GM12878 (cell line): ENCODE measurements around the gene MORC4. TPM values are rescaled to one million over a fixed set of nuclear protein-coding genes. Genes with fewer than 3 reads are reported as not detected.

Experiments
- ATAC-seq: fragments of 200-7000 bp; cut with Tn5 transposase; 3 replicates; pipeline ENCODE4 v1.9.1; 2020; ENCODE audit warnings: mild to moderate bottlenecking, moderate library complexity
- BruUV-seq: library from RNA; stranded (reverse); fragments of 400-500 nt; replicated peaks from 2 replicates; lab custom pipeline; 2021; lab: Mats Ljungman, UMichigan
- CTCF ChIA-PET: fragments of 300-600 bp; sonication (Branson Sonifier 250); formaldehyde crosslinking; extraction: SDS; loops from one replicate; lab custom pipeline; 2021; ENCODE audit warnings: inconsistent platforms; lab: Yijun Ruan, JAX
- POLR2A ChIA-PET: fragments of 350-600 bp; formaldehyde crosslinking; extraction: SDS; loops from one replicate; lab custom pipeline; 2021; ENCODE audit warnings: inconsistent platforms; lab: Charles Lee
- RAD21 ChIA-PET: fragments of 300-600 bp; sonication (Branson Sonifier 250); formaldehyde crosslinking; loops from one replicate; lab custom pipeline; 2023; ENCODE audit warnings: antibody characterized with exemption; ENCODE audit not compliant: unreplicated experiment; lab: Charles Lee
- SMC1A ChIA-PET: fragments of 300-600 bp; sonication (Branson Sonifier 250); formaldehyde crosslinking; loops from one replicate; lab custom pipeline; 2023; ENCODE audit not compliant: unreplicated experiment, uncharacterized antibody; lab: Charles Lee
- DNase-seq: peaks from one replicate; pipeline ENCODE4 v3.0.0-alpha.2; 2011; ENCODE audit warnings: low read depth, low spot score
- FAIRE-seq: peaks from 3 replicates; lab custom pipeline; 2011; peaks lifted over from hg19 to GRCh38; lab: Jason Lieb, UNC
- H2AFZ ChIP-seq: 2 replicates; pipeline ENCODE4 v1.6.0; 2011; ENCODE audit warnings: low read depth, low read length, control low read depth; ENCODE audit not compliant: control insufficient read depth
- H3K27ac ChIP-seq: 2 replicates; pipeline ENCODE4 v1.5.1; 2011; ENCODE audit warnings: control low read depth; ENCODE audit not compliant: control insufficient read depth, insufficient read depth
- H3K27me3 ChIP-seq, 2 experiments: replicated peaks in 1 of 2; 2 replicates each; pipeline versions ENCODE4 v1.6.0 to v1.6.1; 2011; ENCODE audit warnings: low read length in 1 of 2; ENCODE audit not compliant: control insufficient read depth in 2 of 2, insufficient read depth in 2 of 2
- H3K36me3 ChIP-seq, 2 experiments: 2 replicates each; pipeline ENCODE4 v1.5.1; 2011; ENCODE audit warnings: low read length in 1 of 2; ENCODE audit not compliant: control insufficient read depth in 2 of 2, insufficient read depth in 2 of 2
- H3K4me1 ChIP-seq: 2 replicates; pipeline ENCODE4 v1.6.1; 2011; ENCODE audit warnings: mild to moderate bottlenecking, low read length, moderate library complexity, mixed read lengths; ENCODE audit not compliant: control insufficient read depth, insufficient read depth
- H3K4me2 ChIP-seq: 2 replicates; pipeline ENCODE4 v1.6.0; 2011; ENCODE audit warnings: control low read depth; ENCODE audit not compliant: control insufficient read depth, insufficient read depth
- H3K4me3 ChIP-seq: fragments of 200-600 bp; sonication (generic); 2 replicates; pipeline ENCODE4 v1.5.1; 2016
- H3K79me2 ChIP-seq: 2 replicates; pipeline ENCODE4 v1.6.0; 2011; ENCODE audit warnings: low read length; ENCODE audit not compliant: control insufficient read depth, insufficient read depth
- H3K9ac ChIP-seq: 2 replicates; pipeline ENCODE4 v1.8.0; 2011; ENCODE audit warnings: low read length, control low read depth, mixed read lengths; ENCODE audit not compliant: control insufficient read depth, insufficient read depth
- H3K9me3 ChIP-seq: replicated peaks from 3 replicates; pipeline ENCODE4 v1.5.1; 2011; ENCODE audit warnings: mild to moderate bottlenecking, low read length; ENCODE audit not compliant: control insufficient read depth, insufficient read depth
- H4K20me1 ChIP-seq: 2 replicates; pipeline ENCODE4 v1.6.0; 2011; ENCODE audit not compliant: control insufficient read depth, insufficient read depth
- CREM ChIP-seq: IDR thresholded peaks from 2 replicates; pipeline ENCODE4 v1.6.1; 2014; ENCODE audit warnings: antibody characterized with exemption, low read depth
- IRF4 ChIP-seq: IDR thresholded peaks from 2 replicates; pipeline ENCODE4 v1.6.1; 2011; ENCODE audit warnings: low read depth, low read length
- MEF2B ChIP-seq: fragments of 450-650 bp; IDR thresholded peaks from 2 replicates; pipeline ENCODE4 v1.6.1; 2018; ENCODE audit warnings: mild to moderate bottlenecking, moderate library complexity; ENCODE audit not compliant: partially characterized antibody, poor library complexity, severe bottlenecking
- MYC ChIP-seq: IDR thresholded peaks from 2 replicates; pipeline ENCODE4 v1.6.1; 2011; ENCODE audit warnings: mild to moderate bottlenecking, low read length, moderate library complexity, inconsistent platforms; ENCODE audit not compliant: insufficient read depth, insufficient replicate concordance, insufficient read length, severe bottlenecking
- NR2F1 ChIP-seq: fragments of 450-650 bp; conservative IDR thresholded peaks from 2 replicates; pipeline ENCODE4 v1.6.1; 2017; ENCODE audit warnings: mild to moderate bottlenecking
- NRF1 ChIP-seq: conservative IDR thresholded peaks from 2 replicates; pipeline ENCODE4 v1.6.1; 2011; ENCODE audit warnings: mild to moderate bottlenecking, low read depth, low read length, improper control_type of control experiment
- POLR2AphosphoS5 ChIP-seq: IDR thresholded peaks from 2 replicates; pipeline ENCODE4 v1.6.1; 2011; ENCODE audit warnings: mild to moderate bottlenecking, low read length, inconsistent platforms
- RAD51 ChIP-seq: fragments of 450-650 bp; IDR thresholded peaks from 2 replicates; pipeline ENCODE4 v1.6.1; 2016; ENCODE audit warnings: moderate library complexity, mild to moderate bottlenecking, inconsistent platforms
- SP1 ChIP-seq: IDR thresholded peaks from one replicate; pipeline ENCODE4 v1.6.1; 2011; ENCODE audit warnings: low read depth, low read length
- SPI1 ChIP-seq: IDR thresholded peaks from 2 replicates; pipeline ENCODE4 v1.6.1; 2011; ENCODE audit warnings: low read depth, mild to moderate bottlenecking, low read length, moderate library complexity, borderline replicate concordance; ENCODE audit not compliant: insufficient read depth
- SRF ChIP-seq, 2 experiments: IDR thresholded peaks; 2 replicates each; pipeline ENCODE4 v1.6.1; 2011; ENCODE audit warnings: low read depth in 2 of 2, low read length in 2 of 2, mild to moderate bottlenecking in 1 of 2, moderate library complexity in 1 of 2
- ZNF217 ChIP-seq: fragments of 450-650 bp; IDR thresholded peaks from 2 replicates; pipeline ENCODE4 v1.6.1; 2017; ENCODE audit warnings: antibody characterized with exemption, mild to moderate bottlenecking
- ZNF622 ChIP-seq: fragments of 450-650 bp; IDR thresholded peaks from 2 replicates; pipeline ENCODE4 v1.6.1; 2017; ENCODE audit warnings: mild to moderate bottlenecking, inconsistent platforms
- WGBS: methylation state at CpG from one replicate; pipeline ENCODE4 v1.1.6; 2016; ENCODE audit warnings: low lambda C conversion rate; ENCODE audit not compliant: insufficient replicate concordance, insufficient coverage; ENCODE audit errors: missing lambda C conversion rate; 5-methylcytosine and 5-hydroxymethylcytosine counted together
- in situ Hi-C: fragments of 300-500 bp; cut with MboI; formaldehyde crosslinking; loops from 9 replicates; pipeline ENCODE4 v1.14.3; 2018; ENCODE audit warnings: mixed read lengths
- intact Hi-C: fragments of 100-400 bp; cut with micrococcal nuclease; formaldehyde crosslinking; loops from one replicate; pipeline ENCODE4 v1.14.2; 2022; ENCODE audit not compliant: unreplicated experiment
- polyA plus RNA-seq, 11 experiments: library from polyadenylated mRNA; depleted of rRNA in 4 of 11; unstranded in 6 of 11; stranded (reverse) in 5 of 11; fragments of >200 nt; fragmentation: Nextera tagmentation in 4 of 11; fragmentation: Illumina TruSeq in 1 of 11; extraction: Ambion mirVana in 4 of 11; extraction: Trizol in 1 of 11; gene quantifications; 1 replicate in 1 of 11; 2 replicates in 10 of 11; pipeline versions ENCODE4 v1.2.1 to v1.2.3, GENCODE V29; 2011 to 2016; ENCODE audit warnings: inconsistent platforms in 2 of 11, missing spikeins in 2 of 11, low read depth in 1 of 11
- total RNA-seq, 4 experiments: library from RNA; depleted of rRNA in 3 of 4; stranded (reverse); fragments of >200 nt in 3 of 4; fragmentation: Illumina TruSeq in 1 of 4; extraction: Trizol in 1 of 4; gene quantifications; 2 replicates each; pipeline versions ENCODE4 v1.2.1 to v1.2.3, GENCODE V29; 2013 to 2021
- TF ChIP-seq, protein P1 (sequence below): fragments of 450-650 bp; IDR thresholded peaks from 2 replicates; pipeline ENCODE4 v1.6.1; 2018; ENCODE audit warnings: mild to moderate bottlenecking, low read depth, moderate library complexity; ENCODE audit not compliant: partially characterized antibody
- TF ChIP-seq, protein P2 (sequence below): fragments of 450-650 bp; formaldehyde crosslinking; IDR thresholded peaks from 2 replicates; pipeline ENCODE4 v1.4.0; 2022; ENCODE audit warnings: mild to moderate bottlenecking, moderate library complexity
- TF ChIP-seq, protein P3 (sequence below): fragments of 450-650 bp; IDR thresholded peaks from 2 replicates; pipeline ENCODE4 v1.6.1; 2016; ENCODE audit warnings: mild to moderate bottlenecking
- TF ChIP-seq, protein P4 (sequence below): IDR thresholded peaks from 2 replicates; pipeline ENCODE4 v1.6.1; 2011; ENCODE audit warnings: low read depth, mild to moderate bottlenecking, low read length, moderate library complexity, borderline replicate concordance; ENCODE audit errors: extremely low read depth

Gene MORC4
- total and polyA plus RNA-seq, 10 of the 15 experiments (the other 5 are each of a cell fraction or from before 2014, with no cell fraction given), result 0.03 to 0.65 (median 0.26) TPM

DNA sequence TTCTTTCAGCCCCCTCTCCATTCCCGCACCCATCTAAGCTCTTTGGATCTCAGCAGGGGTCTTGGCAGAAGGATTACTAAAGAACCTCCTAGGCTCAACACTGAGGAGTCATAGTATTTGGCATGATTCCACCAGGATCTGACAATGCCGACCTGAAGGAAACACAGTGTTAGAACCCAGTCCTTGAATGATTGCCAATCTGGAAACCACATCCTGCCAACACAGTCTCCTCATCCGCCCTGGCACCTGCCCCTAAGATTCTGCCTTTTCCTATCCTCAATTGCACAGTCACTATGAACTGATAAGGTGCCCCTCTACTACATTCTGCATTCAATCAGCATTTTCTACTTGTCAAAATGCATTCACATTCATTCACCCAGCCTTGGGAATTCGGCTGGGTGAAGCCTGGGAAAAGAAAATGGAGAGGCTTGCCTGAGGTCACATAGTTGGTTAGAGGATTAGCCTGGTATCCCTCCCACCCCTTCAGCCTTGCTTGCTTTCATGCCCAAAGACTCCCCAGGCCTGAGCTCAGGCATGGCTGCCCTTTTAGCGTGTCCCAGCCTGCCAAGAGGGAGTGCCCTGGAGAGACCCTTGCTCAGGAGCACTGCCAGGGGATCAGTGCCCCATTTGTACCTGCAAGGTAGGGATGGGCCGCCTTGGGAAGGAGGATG lies 82.0 kb downstream of the MORC4 start:
- Histone ChIP-seq H3K4me3 (no peak overlapping the region), H3K4me2 (no peak overlapping the region), H3K27ac (no peak overlapping the region), H3K27me3 (0 out of 4 replicates have a peak, but pooled peaks cover 0 to 3% of the 10 kb centered on the region in 2 experiments), H2AFZ (no peak overlapping the region), H3K79me2 (no peaks in the 10 kb centered on the region), H3K9ac (no peak overlapping the region), H4K20me1 (no peaks in the 10 kb centered on the region), H3K9me3 (no peaks in the 10 kb centered on the region), H3K36me3 (no peaks in the 10 kb centered on the region), H3K4me1 (no peaks in the 10 kb centered on the region)
- RAD21 ChIA-PET, result no interaction called here
- no peak for ATAC-seq
- no peak for FAIRE-seq
- SMC1A ChIA-PET, result no interaction called here
- no TSS peak for BruUV-seq
- intact Hi-C loops, result loop anchor here (2.0 kb wide), 1 partner anchor 53 kb away; no protein-coding TSS in a partner anchor
- 8% methylated on average over 6 of the region's 6 CpGs for WGBS
- DNase-seq, result no peak
- CTCF ChIA-PET, result no interaction called here
- POLR2A ChIA-PET, result no interaction called here
- in situ Hi-C loops, result no loop called here
- TF ChIP-seq CREM (no peak), POLR2AphosphoS5 (no peak), SPI1 (no peak), SP1 (no peak), MEF2B (no peak), IRF4 (no peak), RAD51 (no peak), ZNF217 (no peak), SRF (IDR thresholded peaks at IDR 0.05; ENCODE audit: low read depth in 2 of 2, low read length in 2 of 2) (no peak), NR2F1 (no peak), ZNF622 (no peak), MYC (no peak), NRF1 (no peak)
- TF ChIP-seq, protein P1, sequence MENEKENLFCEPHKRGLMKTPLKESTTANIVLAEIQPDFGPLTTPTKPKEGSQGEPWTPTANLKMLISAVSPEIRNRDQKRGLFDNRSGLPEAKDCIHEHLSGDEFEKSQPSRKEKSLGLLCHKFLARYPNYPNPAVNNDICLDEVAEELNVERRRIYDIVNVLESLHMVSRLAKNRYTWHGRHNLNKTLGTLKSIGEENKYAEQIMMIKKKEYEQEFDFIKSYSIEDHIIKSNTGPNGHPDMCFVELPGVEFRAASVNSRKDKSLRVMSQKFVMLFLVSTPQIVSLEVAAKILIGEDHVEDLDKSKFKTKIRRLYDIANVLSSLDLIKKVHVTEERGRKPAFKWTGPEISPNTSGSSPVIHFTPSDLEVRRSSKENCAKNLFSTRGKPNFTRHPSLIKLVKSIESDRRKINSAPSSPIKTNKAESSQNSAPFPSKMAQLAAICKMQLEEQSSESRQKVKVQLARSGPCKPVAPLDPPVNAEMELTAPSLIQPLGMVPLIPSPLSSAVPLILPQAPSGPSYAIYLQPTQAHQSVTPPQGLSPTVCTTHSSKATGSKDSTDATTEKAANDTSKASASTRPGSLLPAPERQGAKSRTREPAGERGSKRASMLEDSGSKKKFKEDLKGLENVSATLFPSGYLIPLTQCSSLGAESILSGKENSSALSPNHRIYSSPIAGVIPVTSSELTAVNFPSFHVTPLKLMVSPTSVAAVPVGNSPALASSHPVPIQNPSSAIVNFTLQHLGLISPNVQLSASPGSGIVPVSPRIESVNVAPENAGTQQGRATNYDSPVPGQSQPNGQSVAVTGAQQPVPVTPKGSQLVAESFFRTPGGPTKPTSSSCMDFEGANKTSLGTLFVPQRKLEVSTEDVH, result no peak
- TF ChIP-seq, protein P2, sequence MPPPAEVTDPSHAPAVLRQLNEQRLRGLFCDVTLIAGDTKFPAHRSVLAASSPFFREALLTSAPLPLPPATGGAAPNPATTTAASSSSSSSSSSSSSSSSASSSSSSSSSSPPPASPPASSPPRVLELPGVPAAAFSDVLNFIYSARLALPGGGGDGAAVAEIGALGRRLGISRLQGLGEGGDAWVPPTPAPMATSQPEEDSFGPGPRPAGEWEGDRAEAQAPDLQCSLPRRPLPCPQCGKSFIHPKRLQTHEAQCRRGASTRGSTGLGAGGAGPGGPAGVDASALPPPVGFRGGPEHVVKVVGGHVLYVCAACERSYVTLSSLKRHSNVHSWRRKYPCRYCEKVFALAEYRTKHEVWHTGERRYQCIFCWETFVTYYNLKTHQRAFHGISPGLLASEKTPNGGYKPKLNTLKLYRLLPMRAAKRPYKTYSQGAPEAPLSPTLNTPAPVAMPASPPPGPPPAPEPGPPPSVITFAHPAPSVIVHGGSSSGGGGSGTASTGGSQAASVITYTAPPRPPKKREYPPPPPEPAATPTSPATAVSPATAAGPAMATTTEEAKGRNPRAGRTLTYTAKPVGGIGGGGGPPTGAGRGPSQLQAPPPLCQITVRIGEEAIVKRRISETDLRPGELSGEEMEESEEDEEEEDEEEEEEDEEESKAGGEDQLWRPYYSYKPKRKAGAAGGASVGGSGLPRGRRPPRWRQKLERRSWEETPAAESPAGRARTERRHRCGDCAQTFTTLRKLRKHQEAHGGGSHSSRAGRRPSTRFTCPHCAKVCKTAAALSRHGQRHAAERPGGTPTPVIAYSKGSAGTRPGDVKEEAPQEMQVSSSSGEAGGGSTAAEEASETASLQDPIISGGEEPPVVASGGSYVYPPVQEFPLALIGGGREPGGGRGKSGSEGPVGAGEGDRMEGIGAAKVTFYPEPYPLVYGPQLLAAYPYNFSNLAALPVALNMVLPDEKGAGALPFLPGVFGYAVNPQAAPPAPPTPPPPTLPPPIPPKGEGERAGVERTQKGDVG (CRISPR knock-in tag), result no peak
- TF ChIP-seq, protein P3, sequence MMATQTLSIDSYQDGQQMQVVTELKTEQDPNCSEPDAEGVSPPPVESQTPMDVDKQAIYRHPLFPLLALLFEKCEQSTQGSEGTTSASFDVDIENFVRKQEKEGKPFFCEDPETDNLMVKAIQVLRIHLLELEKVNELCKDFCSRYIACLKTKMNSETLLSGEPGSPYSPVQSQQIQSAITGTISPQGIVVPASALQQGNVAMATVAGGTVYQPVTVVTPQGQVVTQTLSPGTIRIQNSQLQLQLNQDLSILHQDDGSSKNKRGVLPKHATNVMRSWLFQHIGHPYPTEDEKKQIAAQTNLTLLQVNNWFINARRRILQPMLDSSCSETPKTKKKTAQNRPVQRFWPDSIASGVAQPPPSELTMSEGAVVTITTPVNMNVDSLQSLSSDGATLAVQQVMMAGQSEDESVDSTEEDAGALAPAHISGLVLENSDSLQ, result no peak
- TF ChIP-seq, protein P4, sequence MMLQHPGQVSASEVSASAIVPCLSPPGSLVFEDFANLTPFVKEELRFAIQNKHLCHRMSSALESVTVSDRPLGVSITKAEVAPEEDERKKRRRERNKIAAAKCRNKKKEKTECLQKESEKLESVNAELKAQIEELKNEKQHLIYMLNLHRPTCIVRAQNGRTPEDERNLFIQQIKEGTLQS, result no peak
